Fibroblast of skin of right quadriceps (primary cell): ENCODE results near the gene MOG.

Experiments
- DNase-seq: peaks from one replicate; pipeline ENCODE4 v3.0.0-alpha.2; 2013

MOG gene

DNA sequence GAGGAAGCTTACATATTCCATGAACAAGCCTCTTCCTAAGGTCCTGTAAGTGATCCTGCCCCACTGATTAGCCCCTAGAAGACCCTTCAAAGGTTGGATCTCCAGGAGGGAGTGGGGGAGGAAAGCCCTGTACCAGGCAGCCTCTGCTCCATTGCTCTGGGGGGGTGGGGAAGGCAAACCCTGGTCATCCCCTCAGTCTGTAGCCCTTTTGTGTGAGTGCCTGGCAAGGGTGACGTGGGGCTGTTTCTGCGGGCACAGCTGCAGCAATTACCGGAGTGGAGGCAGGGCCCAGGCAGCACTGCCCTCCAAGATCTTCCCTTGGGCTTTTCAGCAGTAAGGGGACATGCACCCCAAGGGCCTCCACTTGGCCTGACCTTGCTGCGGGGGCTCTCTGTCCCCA is at the start of gene MOG:
TSS of gene MOG (plus strand) at position 295 of the 400 bp plus-strand sequence. CDS start 118 bp downstream, outside the sequence.
- no peak for DNase-seq

DNA sequence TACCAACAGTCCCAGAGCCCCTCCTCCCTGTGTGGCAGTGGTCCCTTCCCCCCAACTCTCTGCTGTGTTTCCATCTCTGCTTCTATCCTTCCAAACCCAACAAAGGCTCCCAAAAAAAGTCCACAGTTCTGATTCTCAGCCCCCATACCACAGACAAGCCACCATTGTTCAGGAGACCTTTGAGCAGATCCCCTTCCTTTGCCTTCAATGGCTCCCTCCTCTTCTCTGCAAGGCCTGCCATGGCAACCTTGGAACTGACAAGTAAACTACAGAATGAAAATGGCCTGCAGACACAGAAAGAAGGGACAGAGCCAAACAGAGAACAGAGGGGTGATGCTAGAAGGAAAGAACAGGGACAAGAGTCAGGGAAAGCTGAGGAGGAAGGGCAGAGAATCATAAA is 48.8 kb upstream of the MOG start:
- no peak for DNase-seq

DNA sequence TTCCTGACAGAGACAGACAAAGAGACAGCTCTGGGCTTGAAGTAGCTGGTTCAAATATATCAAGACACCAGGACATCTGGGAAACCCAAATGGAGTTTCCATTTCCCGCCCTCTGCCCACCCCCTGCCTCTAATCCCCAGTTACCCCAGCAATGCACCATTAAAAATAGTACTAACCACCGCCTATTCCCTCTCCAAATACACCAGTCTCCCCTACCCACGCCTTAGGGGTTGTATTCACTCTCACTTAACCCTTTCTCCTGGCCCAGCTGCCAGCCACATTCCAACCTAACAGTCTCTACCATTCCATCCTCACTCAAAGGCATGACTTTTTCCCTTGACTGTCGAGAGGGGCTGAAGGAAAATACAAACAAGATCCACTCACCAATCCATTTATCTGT is 46.4 kb upstream of the MOG start:
- DNase-seq = no peak

DNA sequence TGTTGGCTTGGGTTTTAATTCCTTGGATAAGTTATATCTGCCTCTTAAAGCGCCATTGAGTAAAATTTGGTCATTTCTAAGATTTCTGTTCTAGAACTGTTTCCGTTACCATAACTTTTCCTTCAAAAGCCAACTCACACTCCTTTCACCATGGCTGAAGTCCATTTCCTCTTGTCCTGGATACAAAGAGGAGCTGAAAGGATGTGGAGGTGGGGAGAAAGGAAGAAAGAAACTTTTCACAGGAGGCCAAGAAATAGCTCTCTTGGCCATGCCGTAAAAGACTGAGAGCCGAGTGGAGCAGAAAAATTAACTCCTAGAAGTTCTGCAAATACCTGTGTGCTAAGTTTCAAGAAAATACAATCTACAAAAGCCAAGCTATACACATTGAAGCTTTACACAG is 45.5 kb upstream of the MOG start:
- DNase-seq = no peak

DNA sequence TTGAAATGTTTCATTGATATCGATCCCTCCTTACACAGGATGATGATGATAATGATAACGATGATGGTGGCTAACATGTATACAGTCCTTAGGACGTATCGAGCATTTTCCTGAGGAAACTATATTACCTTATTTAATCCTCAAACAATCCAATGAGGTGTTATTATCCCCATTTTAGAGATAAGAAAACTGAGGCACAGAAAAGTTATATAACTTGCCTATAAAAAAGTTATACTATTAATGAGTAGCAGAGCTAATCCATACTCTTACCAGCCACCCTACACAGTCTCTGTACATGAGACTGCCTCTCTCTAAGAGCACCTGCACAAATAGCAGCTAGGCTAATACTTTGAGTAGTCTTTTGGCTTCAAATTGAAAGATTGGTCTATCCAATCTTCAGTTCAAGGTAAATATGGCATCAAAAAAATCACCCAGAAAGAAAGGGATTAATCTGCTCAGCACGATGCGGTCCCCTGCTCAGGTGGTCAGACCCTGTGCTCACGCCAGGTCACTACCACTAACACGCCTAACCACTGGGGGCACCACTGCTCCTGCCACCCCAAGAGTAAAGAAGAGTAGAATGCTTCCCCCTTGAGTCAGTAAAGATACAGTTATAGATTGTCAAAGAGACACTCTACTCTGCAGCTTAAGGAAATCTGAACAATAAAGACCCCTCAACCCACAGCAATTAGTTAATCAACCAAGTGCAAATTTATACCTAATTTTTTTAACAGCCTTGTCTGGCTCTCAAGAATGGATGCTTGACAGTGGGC is 38.9 kb upstream of the MOG start:
- DNase-seq = no peak

DNA sequence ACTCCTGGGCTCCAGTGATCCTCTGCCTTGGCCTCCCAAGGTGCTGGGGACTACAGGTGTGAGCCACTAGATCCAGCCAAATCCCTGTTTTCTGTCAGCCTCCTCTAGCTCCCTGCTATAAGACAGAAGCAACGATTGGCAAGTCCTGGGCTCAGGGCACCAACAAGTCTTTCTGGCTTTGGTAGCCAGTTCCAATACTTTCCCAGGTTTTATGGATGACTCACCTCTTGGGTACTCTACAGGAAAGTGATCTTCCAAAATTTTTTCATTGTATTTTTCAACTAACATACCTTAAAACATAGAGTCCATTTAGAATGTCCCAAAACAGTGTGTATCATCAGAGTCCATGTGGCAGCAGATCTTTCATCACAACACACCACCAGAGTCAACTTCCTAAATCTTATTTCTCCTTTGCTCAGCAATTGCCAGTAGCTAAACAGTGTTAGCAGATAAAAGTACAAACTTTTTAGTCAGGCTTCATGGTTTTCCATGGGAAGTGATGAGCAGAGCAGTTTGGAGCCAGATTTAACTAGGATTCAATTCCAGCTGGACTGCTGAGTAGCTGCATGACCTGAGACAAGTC is 37.2 kb upstream of the MOG start:
- DNase-seq = no peak

DNA sequence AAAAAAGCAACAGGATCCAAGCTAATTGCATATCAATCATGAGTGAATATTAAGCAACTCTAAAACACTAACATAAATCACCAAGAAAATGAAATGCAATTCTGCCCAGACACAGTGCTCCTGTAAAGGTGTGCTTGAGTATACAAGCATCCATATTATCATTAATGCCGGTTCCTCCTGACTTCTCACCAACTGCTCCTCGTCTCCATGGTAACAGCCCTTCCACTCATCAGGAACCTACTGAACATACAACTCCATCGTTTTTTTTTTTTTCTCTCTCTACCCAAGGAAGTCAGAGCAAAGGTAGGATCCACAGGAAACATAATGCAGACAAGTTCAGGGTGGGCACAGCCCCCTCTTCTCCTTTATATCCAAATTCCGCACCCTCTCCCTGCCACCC is 36.3 kb upstream of the MOG start:
- DNase-seq = no peak

DNA sequence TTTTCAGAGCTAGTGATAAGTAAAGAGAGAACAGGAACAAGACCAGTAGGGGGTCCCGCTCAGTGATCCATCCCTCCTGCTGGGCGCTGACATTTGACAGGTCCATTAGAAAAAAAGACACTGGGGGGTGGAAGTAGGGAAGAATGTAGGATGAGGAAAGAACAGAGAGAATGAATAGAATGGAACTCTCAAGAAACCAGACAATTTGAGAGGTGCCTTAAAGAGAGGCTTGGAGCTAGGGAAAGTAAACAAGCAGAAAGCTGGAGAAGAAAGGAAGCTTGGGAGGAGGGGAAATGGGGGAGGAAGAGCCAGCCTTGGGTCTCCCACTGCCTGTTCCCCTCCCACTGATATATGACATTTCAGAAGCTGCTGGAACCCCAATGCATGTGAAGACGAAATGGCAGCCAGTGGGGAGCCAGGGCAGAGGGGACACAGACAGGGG is 32.4 kb upstream of the MOG start:
- no peak for DNase-seq

DNA sequence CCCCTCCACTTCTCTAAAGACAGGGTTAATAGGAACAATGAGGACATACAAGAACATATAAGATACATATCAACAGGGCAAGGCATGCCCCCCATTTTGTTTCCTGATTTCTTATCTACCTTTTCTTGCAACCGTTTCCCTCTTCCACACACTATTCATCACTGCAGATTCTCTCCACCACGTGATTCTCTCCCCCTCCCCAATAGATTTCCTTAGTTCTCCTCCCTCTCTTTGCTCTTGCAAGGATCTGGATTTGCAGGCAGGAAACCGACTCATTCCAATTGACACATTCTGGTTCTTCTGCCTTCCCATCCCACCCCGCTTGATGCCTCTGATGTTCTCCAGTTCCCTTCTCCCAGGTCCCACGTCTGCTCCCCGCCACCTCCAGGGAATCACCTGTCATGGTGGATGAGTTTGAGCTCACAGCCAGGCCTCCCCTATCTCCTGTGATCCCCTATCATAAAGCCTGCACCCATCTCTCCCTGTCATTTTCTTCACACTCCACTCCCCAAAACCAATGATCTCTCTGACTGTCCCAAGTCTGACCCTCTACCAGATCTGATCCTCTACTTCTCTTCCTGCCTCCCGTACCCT is 31.5 kb upstream of the MOG start:
- no peak for DNase-seq

DNA sequence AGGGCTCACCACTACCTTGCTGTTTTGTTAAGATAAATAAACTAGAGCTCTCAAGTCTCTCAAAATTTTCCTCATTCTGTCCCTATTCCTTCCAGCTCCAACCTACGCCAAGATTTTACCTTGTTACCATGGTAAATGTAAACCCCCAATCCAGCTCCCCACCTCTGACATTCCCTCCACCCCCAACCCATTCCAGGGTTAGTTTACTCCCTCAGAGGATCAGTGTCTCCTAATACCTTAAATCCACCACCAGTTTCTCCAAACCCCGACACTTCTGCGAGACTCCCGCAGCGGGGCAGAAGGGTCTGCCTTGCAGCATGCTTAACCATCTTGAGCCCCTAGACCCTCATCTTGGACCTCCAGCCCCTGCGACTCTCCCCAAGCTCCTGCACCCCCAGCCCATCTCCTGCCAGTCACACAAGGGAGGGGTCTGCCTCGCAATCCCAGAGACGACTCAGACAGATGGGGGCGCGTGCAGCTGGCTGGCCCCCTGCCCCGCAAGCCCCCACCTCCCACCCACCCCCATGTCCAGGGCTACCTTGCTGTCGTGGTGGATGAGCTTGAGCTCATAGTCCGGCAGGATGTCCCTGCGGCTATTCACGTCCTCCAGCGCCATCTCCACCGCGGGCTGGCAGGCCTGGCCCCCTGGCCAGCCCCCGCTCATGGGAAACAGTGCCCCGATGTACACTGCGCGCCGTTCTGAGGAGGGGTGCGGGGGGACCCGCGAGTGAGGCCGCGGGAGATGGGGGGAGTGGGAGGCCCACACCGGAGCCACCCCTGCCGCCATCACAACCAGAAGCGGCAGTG is 29.7 kb upstream of the MOG start:
- DNase-seq = no peak

DNA sequence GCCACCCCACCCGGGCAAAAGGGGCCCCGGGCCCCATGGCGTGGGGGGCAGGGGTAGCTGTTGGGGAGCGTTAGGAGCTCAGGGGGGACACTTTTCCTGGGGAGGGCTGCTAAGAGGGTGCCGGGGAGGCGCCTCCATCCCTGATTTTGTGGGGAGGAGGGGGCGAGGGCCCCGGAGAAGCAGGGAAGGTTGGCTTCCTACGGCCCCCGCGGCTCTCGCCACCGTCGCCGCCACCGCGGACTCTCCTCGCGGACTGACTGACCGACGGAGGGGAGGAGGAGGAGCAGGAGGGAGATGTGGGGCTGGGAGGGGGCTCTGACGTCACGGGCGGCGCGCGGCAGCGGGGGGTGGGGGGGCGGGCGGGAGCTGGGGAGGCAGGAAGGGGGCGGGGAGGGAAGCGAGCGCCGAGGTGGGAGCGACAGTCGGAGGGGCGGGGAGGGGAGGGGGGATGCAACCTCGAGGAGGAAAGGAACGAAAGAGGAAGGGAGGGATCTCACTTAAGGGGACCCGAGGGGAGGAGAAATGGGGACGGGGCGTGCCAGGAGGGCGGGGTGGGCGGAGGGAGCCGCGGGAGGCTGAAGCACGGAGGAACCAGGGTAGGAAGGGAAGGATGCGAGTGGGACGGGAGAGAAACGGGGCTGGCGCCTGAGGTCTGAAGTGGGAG is 29.0 kb upstream of the MOG start:
- peak; percentile 91 for DNase-seq

DNA sequence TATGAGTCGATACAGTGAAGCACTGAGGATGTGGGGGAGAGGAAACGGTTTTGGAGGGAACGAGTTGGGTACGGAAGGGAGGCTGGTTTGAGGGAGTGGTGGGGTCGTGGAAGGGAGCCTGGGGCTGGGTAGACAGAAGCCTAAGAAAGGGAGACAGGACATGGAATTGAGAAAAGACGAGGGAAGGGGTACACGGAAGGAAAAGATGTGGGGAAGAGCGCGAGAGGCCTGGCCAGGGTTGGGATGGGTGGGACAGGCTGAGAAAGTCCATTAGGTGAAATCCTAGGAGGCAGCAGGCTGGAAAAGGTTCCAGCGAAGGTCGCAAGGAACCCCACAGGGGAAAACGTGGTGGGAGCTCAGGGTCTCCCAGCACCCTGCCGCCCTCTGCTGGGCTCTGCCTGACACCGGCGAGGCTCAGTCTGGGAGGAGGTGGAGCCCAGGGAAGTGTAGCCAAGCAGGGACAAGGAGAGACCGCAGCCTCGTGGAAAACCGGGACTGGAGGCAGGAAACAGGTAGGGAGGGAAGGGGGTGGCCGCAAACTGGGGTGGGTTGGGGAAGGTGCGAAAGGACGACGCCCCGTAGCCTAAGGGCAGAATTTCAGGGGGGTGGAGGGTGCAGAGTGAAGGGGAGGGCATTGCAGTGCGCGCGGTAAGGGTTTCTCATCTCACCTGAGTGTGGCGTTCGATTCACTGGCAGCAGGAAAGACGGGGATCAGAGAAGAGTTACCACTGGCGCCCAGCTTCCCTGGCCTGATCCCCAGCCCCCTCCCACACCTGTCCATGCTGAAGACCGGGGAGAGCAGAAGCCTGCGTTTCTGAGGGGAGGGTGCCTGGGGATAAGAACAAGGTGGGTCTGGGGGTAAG is 28.2 kb upstream of the MOG start:
- peak; percentile 75 for DNase-seq

DNA sequence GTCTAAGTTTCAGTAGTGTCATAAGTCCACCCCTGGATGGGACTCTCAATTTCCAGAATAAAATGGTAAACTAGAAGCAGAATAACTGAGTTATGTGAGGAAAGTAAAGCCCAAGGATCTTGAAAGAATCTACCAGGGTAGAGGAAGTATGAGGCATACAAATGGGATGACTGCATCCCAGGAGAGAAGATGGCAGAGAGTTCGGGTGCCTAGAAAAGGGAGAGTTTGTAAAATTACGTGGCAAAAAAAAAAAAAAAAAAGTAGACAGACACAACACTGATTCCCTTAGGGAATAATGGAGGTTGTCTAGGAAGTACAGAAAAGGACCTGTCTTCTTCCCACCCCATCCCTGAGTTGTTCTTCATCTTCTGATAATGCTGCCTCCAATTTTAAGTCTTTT is 27.3 kb upstream of the MOG start:
- DNase-seq = no peak

DNA sequence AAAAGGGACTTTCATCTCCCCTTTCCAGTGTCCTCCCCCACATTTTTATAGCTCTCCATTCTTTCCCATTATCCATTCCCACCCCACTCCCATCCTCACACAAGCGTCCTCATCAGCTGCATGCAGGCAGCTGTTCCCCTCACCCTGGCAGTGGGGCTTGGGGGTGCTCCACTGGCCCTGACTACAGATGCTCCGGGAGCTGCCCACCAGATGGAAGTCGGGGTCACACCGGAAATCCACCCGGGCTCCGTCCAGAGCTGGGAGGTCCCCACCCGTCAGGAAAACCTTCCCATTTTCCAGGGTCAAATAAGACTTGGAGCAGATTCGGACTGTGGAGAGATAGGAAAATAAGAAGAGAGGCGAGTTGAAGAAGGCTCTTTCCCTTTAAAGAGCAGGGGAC is 26.6 kb upstream of the MOG start:
- DNase-seq = no peak

DNA sequence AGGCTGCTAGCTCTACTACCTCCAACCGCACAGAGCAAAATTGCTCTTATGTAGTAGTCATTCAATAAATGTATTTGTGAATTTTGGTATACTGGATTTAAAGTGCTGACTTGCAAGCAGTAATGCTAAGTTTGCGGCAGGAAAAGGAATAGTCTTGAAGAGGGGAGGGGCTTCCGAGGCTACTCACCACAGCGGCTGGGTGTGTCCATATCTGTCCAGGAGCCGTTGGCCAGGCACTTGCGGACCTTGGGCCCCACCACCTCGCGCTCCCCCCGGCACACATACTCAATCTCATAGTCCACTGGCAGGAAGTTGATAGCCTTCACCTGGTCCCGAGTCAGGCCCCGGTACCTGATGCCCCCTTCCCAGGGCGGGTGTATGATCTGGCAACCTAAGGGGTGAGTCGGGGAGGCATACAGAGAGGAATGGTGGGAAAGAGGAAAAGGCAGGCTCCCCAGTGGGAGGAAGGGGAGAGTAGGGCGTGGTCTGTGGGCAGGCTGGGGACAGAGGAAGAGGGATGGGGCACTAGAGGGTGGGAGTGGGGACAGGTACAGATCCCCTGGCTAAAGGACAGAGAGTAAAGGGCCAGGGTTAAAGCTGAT is 25.6 kb upstream of the MOG start:
- no peak for DNase-seq

DNA sequence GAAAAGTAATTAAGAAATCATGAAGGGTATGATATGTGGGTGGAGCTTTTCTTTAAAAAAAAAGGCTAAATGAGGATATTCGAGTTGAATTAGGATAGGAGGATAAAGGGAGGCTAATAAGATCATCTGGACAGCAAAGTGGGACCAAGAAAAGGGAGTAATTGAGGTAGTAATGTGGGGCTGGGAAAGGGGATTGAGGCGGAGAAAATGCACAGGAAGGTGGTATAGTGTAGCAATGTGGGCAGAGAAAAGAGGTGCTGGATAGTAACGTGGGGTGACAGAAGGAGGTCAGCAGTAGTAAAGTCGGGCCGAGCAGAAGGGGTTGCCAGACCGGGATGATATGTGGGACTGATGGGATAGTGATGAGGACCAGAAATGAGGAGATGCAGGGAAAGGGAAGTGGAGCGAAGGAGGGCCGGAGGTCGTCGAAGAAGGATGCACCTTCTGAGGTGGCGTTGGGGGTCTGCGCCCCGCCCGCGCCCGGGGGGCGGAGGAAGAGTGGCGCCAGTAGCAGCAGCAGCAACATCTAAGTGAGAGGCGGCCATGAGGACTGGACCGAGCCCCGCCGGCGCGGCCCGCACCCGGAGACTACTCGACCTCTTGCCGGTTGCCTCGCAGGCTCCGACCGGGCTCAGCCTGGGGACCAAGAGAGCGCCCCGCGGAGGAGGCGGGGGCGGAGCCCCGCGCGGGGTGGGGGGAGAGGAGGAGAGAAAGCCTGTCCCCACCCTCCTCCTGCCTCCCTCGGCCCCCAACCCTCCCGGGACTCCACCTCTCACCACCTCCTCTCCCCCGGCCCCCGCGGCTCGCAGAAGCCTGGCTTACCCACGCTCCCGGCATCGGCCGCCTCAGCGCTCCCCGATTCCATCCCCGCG is 24.8 kb upstream of the MOG start:
- peak; percentile 71 for DNase-seq

DNA sequence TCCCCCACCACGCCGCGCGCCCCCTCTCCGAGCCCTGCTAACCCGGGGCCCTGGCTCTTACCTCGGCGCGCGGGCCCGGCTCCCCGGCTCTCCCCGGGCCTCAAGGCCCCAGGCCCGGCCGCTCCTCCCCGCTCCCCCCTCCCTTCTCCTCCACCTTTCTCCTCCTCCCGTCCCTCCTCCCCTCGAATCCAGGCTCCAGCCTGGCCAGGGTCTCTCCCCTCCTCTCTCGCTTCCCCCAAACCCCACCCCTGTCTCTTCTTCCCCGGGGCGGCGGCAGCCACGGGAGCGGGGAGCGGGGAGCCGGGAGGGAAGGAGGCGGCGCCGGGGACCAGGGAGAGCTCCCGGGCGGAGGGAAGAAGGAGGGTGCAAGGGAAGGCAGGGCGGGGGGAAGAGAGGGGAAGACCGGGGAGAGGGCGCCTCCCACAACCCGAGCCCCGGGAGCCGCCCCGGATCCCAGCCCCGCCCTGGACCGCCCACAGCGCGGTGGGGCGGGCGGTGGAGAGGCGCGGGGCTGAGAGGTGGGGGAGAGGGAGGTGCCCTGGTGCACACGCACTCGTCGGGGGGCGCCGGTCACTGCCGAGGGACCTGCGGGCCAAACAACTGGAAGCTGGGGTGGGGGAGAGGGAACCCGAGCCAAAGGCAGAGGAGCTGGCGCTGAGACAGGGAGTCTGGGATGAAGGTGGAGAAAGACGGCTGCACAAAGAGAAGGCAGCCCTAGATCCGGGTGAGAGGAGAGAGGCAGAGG is 23.9 kb upstream of the MOG start, which contains the start of gene GABBR1:
TSS of gene GABBR1 (minus strand) at position 395 of the 745 bp plus-strand sequence. CDS start 798 bp downstream, outside the sequence.
- peak; percentile 91 for DNase-seq

DNA sequence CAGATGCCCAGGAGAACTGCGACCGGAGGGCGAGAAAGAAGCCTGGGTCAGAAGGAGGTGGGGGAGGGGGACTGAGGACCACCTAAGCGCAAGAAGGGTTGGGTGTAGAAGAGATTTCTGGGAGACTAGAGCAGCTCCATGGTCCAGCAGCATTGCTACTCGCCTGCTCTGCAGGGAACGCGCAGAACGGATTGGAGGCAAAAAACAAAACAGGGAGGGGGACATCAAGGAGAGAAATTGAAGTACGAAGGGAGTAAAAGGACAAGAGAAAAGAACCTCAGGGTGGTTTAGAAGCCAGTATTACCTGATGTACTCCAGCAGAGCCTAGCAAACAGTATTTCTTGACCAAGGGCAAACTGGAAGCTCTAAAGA is 23.4 kb upstream of the MOG start:
- peak; percentile 17 for DNase-seq

DNA sequence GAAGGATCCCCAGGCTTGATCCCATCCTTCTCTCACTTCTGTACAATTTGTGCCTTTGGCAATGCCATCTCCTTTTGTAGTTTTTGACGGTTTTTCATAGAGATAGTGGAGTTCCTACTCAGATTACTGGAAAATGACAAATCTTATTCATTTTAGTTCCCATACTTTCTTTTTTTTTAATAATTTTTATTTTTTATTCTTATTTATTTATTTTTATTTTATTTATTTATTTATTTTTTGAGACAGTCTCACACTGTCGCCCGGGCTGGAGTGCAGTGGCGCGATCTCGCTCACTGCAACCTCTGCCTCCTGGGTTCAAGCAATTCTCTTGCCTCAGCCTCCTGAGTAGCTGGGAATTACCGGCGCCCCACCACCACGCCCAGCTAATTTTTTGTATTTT is 19.6 kb upstream of the MOG start:
- DNase-seq = no peak
